Stimulated activated CD8-positive, alpha-beta memory T cell treated with anti-CD3 and anti-CD28 coated beads, Interleukin-7, amount 100 ng/mL, for 48 hours (primary cell): ENCODE measurements around the gene TMPRSS6.

Experiments used
- DNase-seq, 2 donors: peaks; one replicate each; pipeline ENCODE4 v3.0.0-alpha.2; 2020; ENCODE audit warnings: low read depth in 1 of 2; ENCODE audit errors: extremely low read depth in 1 of 2

The TMPRSS6 gene

DNA sequence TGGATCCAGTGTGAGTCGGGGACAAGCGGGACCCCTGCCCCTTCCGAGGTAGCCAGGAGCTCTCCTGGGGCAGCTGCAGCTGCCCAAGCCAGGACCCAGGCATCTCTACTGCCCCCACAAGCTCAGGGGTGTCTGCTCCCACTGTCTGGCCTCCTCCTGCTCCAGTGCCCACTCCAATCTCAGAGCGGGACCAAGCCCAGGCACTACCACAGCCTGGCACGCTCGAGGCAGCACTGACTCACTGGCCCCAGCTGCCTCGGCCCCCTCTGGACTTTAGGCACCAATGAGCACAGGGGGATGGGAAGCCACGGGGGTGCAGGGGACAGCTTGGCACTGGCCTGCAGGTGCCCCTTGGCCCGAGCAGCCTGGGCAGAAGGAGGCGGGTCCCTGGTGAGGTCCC, 32.0 kb upstream of the TMPRSS6 start:
- no peak for DNase-seq

DNA sequence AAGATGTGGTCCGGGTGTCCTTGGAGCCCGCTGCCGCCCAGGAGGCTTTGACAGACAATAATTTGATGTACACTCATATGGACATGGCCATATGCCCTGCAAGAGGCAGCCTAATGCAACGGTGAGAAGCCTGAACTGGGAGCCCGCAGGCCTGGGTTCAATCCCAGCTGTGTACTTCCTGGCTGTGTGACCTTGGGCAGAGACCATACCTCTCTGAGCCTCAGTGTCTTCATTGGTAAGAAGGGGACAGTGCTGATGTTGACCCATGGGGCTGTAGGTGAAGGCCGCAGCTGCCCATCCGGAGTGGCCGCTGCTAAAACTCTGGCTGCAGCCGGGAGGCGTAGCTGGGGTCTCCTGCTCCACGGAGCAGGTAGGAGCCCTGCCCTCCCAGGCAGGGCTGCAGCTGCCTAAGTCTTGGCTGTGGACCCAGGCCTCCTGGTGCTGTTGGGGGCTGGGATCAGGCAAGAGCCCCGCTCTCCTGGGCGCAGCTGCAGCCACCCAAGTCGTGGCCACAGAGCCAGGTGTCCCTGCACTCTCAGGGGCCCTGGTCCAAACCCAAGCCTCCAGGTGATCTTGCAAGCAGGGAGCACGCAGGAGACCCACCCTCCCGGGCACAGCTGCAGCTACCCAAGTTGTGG, 31.3 kb upstream of the TMPRSS6 start:
- DNase-seq, result no peak

DNA sequence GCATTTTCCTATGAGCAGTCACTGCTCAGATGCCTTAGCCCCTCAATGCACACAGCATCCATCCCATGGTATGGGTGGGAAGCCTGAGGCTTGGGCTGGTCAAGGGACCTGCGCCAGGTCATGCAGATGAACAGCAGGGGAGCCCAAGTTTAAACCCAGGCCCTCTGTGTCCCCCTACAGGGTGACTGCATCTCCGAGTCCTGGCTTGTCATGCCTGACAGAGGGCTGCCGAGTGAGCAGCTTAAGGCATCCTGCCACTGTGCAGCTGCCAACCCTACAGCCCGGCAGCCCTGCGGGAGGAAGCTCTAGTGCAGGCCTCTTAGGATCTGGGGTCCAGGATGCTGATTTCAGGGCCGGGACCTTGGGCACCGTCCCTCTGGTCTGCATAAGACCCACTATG, 30.2 kb upstream of the TMPRSS6 start:
- no peak for DNase-seq

DNA sequence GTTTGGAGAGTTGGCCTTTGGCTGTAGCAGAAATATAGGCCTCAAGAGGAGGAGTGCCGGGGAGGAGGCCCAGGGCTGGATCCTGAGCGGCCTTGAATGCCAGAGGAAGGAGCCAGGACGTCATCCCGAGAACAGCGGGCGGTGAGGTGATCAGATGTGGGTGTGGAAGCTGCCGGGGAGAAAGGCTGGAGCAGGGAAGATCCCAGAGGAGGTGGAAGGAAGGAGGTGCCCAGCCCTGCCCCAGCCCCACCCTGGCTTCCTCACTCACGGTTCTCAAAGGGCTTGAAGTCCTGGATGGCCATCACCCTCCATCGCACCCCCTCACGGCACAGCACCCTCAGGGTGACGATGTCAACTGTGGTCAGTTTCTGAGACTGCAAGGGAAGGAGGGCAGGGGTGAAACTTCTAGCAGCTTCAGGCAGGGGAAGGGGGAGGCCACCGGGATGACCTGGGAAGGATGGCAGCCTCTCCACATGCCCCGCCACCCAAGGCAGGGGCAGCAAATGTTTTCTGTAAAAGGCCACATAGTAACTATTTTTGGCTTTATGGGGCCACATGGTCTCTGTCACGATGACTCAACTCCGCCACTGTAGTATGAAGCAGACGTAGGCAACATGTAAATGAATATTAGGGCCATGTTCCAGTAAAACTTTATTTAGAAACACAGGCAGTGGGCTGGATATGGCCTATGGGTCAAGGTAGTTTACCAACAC, 29.5 kb upstream of the TMPRSS6 start:
- DNase-seq, result no peak

DNA sequence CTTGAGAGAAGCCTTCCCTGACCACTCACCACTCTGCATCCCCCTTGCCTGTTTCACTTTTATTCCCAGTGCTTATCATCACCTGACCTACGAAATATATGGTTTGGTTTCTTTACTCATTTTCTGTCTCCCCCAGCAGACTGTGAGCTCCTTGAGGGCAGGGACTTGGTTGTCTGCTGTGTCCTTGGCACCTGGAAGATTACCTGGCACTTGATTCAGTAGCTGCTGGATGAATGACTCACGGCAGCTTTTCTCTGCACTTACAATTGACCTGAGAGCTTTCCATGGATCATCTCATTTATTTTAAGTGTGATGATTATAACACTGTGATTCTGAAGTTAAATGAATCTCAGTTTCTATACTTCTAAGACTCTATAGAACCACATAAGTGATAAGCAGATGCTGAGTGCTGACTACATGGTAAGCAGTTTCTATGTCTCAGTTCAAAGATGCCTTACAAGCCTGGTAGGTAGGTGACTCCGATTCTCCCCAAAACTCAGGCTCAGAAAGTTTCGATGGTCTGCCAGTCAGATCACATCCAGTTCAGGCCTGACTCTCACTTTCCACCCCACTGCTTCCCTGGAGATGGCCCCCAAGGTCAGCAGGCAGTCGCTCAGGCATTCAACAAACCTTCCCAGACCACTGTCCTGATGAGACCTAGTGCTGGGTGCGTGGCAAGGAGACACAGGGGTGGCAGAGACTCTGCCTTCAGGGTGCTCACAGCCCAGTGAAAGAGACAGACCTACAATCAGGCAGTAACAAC, 28.6 kb upstream of the TMPRSS6 start:
- DNase-seq, result no peak

DNA sequence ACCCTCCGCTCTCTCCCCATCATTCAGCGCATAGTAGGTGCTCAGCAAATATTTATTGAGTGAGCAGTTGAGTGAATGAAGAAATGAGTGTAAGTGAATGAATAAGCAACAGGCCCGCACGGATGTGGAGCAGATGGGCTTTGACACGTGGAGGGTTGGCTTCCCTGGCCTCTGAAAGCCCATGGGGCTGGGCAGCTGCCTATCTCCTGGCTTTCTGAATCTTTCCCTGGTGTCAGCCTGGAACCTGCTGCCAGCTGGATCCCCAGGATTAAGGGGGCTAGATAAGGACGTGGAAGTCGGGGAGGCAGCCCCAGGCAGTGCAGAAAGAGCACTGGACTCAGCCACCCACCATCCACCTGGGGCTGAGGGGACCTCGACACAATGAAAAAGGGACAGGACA, 27.6 kb upstream of the TMPRSS6 start:
- no peak for DNase-seq

DNA sequence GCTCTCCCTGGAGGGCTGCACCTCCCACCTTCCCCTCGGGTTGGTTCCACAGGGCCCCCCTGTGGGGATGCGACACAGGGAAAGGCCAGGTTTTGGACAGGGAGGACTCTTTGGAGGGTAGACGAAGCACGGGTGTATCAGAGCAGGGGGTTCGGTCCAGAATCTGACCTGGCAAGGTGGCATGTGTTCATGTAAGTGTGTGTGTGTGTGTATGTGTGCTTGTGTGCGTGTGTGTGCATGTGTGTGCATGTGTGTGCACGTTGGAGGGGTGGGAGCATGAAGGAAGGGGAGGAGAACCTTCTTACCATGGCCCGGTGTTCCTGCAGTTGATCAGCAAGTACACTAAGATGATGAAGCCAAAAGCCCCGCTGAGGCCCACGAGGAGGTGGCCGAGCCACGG, 25.5 kb upstream of the TMPRSS6 start:
- no peak for DNase-seq

DNA sequence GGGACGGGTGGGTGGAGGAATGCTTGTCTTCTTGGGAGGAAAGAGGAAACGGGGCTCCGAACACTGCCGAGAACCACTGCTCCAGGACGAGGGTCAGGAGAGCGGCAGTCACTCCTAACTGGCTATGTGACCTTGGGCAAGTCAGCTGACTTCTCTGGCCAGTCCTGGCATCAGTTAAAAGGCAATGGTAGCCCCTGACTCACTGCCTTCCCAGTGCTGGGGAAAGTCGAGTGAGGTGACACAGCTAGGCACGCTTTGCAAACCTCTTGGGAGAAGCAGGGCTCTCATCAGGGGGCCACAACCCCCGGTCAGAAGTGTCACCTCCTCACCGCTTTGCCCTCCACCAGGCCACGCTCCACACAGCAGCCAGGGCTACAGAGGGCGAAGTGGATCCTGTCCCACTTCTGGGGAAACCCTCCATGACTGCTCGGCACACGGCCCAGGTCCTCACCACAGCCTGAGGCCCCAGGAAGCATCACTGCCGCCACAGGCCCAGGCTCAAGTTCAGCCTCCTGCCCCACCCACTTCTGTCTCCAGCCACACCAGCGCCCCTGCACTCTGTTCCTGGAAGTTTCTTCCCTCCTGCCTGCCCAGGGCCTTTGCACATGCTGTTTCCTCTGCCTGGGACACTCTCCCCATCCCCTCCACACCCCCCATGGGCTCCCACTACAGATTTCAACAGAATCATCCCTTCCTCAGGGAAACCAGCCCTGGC, 23.9 kb upstream of the TMPRSS6 start:
- no peak for DNase-seq

DNA sequence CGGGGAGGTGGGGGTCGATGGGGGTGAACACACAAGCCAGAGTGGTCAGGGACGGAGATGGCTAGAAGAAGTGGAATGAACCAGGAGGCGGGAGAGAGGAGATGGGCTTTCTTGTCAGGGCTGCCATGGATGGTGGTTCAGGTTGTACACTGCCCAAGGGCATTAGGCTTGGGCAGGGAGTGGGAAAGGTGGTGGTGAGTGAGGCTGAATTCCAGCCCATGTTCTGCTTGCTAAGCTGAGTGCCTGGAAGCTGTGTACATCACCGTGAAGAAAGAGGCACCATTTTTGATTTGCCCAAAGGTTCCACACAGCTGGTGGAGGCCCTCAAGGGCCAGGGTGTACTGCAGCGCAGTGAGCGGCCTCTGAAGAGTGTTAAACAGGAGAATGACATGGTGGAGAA, 23.3 kb upstream of the TMPRSS6 start:
- no peak for DNase-seq

DNA sequence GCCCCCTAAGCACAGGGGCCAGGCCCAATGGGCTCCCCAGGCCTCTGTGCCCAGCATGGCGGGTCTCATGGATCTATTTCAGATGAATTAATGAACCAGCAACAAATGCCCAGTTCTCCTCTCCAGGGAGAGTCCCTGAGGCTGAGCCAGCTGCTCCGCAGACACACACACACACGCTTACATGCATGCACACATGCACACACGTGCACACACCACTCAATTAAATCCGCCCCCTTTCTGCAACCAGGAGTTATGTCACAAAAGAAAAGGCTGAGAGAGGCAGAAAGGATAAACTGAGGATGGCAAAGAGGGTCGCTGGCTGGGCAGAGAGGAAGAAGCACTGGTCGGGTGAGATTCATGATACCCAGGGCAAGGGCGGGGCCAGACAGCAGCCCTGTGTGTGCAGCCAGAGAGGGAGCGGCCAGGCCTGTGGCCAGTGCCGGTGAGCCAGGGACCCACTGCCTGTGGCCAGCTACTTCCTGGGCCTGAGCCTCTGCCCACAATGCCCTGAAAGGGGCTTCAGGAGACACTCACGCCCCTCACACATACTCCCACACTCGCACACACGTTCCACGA, 20.4 kb upstream of the TMPRSS6 start:
- DNase-seq, result no peak

DNA sequence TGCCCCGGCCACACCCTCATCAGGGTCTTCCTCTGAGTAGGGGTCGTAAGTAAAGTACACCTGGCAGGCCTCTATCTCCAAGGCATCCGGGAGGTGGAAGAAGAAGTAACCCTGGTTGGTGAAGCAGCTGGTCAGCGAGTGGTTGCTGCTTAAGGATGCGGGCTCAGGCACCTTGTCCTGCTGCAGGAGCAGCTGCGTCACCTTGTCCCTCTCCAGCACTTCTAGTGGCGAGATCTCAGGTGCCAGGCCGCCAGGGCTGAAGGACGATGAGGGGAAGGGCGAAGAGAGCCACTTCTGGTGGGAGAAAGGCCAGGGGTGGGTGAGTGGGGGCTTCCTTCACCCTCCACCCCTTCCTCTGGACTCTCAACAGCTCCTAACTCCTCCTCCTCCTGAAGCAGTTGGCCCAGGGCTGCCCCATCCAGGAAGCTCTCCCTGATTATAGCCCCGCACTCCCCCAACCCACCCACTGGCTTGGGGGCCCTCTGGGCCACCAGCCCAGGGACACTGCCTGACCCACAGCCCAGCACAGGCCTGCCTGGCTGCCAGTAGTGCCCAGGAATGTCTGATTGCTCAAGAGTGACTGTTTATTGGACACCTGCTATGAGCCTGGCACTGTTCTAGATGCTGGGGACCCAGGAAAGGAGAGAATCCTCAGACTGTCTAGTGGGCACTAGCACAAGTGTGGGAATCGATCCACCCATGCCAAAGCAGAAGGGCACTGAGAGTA, 19.2 kb upstream of the TMPRSS6 start:
- DNase-seq, result no peak

DNA sequence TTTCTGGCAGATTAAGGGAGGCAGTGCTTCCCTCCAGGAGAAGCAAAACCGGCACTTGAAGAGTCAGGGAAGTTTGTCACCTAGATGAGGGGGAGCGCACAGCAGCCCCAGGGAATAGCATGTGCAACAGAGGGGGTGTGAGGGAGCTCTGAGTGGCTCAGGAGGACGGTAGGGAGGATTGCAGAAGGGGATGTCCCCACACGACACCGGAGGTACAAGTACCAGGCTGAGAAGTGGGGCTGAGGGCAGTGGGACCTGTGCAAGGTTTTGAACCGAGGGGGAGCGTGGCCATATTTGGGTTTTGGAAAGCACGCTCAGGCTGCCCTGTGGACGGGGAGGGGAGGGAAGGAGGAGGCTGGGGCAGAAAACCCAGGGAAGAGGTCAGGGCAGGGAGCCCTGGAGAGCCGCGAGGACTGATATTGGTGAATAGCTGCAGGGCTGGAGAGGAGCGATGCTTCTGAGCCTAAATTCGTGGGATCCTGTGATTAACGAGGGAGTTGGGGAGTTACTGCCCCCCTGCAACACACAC, 17.9 kb upstream of the TMPRSS6 start:
- DNase-seq, result no peak

DNA sequence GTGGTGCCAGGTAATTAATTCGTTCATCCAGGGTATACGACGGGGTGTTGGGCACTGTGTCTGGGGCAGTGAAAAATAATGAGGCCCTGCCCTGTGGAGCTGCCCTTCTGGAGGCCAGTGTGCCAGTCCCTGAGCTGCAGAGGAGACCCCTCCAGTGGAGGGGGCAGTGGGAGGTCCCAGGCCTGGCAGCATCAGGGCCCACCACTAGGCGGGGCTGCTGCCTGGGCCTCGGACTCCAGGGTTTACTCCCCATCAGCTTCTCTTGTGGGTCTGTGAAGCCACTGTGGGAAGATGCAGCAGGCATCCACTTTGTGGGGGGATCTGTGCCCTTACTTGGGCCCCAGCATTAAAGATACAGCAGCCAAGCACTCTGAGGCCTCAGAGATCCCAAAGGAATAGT, 17.4 kb upstream of the TMPRSS6 start:
- DNase-seq, result no peak

DNA sequence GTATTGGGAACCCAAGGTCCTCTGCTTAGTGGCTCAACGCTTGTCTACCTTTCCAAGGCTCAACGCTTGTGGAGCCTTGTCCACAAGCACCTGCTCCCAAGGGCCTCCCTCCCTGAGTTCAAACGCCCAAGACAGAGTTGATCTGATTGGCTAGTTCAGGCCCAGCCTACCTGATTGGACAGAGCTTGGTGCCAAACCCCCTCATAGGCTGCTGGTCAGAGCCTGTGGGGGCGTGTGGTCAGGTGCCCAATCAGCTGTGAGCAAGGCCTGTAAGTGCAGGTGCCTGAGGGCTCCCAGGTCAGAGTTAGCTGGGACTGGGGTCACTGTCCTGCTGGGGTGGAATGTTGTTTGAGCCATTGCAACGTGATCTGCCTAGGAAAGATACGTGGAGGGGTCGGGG, 16.9 kb upstream of the TMPRSS6 start:
- no peak for DNase-seq

DNA sequence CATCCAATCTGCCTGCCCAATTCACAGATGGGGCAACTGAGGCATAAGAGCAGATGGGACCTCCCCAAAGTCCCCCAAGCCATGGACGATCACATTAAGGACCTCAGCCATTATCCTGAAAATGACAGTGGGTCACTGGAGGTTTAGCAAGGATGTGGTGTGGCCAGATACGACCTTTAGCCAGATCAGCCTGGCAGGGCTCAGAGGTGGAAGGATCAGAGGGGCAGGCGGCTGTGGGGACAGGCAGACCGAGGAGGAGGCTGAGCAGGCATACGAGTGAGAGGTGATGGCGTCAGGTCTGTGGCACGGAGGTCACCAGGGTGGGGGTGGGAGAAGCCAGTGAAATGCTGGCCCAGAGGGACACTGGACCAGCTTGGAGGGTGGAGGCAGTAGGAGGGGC, 14.1 kb upstream of the TMPRSS6 start:
- DNase-seq, result no peak

DNA sequence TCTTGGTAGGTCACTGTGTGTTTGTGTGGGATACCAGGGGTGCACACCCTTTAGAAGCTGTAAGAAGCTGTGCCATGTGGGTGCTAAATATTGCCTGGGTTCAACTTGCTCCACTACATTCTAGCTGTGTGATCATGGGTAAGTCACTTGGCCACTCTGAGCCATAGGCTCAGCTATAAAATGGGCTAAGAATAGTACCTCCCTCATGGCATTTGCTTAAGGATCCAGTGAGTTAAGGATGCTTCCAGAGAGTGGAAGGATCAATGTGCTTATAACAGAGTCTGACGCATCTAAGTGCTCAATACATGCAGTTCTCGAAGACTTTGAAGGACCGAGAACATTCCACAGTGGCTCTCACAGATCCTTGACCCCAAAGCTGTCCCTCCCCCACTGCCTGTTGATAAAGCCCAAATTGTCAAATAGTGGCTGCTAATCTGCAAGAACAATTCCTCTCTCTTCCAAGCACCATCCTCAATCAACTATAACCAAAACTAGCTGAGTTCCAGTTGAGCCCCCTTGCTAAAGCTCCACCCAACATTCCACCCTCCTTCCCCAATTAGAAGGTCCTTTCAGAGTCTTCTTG, 13.2 kb upstream of the TMPRSS6 start:
- DNase-seq, result no peak

DNA sequence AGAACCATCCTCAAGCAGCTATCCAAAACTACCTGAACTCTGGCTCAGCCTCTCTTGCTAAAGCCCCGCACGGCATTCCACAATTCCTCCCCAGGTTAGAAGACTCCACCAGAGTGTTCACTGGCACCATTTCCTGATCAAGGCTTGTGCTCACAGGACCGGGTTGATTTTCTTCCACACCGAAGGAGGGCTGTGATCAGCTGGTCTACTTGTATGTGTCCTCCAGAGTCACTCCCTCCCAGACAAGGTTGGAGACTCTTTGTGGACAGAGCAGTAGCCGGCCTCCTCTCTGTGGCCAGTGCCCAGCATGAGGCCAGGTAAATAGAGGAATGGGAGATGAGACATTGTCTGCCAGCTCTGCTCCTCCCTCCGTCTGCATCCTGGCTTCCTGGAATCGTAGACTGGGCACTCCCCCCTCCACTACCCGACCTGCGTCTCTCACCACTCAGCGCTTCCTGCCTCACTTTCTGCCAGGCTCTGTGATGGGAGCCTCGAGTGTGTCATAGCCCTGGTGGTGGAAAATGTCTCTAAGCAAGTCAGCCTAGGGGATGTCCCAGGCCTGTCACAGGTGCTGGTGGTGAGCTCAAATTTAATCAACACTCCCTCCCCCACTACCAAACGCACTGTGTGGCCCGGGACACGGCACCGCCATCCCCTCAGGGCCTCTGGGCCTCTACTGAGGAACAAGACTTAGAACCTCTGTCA, 12.5 kb upstream of the TMPRSS6 start:
- peak; percentile 83 to 96 for DNase-seq

DNA sequence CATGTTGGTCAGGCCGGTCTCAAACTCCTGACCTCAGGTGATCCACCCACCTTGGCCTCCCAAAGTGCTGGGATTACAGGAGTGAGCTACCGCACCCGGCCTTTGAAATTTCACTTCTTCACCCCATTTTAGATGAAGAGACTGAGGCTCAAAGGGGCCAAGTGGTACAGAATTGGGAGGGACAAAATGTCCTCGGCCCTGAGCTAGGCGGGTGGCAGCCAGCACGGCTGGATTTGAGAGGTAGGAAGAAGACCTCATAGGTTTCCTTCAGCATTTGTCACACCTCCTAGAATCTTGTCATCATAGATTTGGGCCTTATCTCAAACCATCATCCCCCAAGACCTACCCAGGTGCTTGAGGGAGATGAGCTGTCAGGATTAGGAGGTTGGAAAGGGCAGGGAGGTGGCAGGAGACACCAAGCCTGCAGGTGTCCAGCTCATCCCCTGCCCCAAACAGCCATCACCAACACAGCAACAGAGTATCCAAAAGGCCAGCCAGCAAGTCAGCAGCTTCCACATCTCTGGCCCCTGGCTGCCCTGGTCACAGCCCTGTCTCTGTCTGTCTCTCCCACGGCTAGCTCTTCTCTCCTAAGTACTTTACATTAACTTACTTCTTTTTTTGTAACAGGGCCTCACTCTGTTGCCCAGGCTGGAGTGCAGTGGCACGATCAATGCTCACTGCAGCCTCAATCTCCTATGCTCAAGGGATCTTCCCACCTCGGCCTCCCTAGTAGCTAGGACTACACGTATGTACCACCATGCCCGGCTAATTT, 11.2 kb upstream of the TMPRSS6 start:
- DNase-seq, result no peak

DNA sequence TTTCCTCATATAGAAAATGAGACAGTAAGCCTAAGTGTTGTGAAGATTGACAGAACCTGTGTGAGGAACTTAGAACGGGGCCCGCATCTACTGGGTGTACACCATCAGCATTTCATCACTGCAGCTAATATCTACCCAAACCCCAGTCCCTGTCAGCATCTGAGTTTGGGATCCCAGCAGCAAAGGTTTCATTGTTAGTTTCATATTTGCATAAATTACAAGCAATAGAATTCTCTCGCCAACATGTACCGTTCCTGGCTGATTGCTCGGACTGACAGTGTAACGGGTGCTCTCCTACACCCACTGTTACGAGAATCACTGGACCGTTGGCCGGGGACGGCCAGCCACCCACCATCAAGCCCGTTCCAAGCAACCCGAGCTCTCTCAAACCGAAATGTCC, 10.4 kb upstream of the TMPRSS6 start:
- no peak for DNase-seq
